HEK293T (cell line): Measurements from ENCODE around the gene KLK5.

Source experiments
- BHLHE40 ChIP-seq: fragments of 450-650 bp; IDR thresholded peaks from 2 replicates; pipeline ENCODE4 v1.6.1; 2016; ENCODE audit warnings: mild to moderate bottlenecking, moderate library complexity, borderline replicate concordance
- ELF4 ChIP-seq: fragments of 450-650 bp; IDR thresholded peaks from 2 replicates; pipeline ENCODE4 v1.6.1; 2017; ENCODE audit warnings: antibody characterized with exemption
- FOXA1 ChIP-seq: fragments of 450-650 bp; IDR thresholded peaks from 2 replicates; pipeline ENCODE4 v1.6.1; 2016; ENCODE audit warnings: mild to moderate bottlenecking
- FOXM1 ChIP-seq: fragments of 450-650 bp; IDR thresholded peaks from 2 replicates; pipeline ENCODE4 v1.6.1; 2017; ENCODE audit warnings: mild to moderate bottlenecking, borderline replicate concordance
- NFRKB ChIP-seq: fragments of 450-650 bp; IDR thresholded peaks from 2 replicates; pipeline ENCODE4 v1.6.1; 2016; ENCODE audit warnings: mild to moderate bottlenecking, moderate library complexity
- SUZ12 ChIP-seq: fragments of 450-650 bp; IDR thresholded peaks from 2 replicates; pipeline ENCODE4 v1.6.1; 2016; ENCODE audit warnings: mild to moderate bottlenecking
- TARDBP ChIP-seq: fragments of 450-650 bp; IDR thresholded peaks from 2 replicates; pipeline ENCODE4 v1.6.1; 2016
- TF ChIP-seq, protein P1 (sequence below): fragments of 450-650 bp; IDR thresholded peaks from 2 replicates; pipeline ENCODE4 v1.6.1; 2016

DNA sequence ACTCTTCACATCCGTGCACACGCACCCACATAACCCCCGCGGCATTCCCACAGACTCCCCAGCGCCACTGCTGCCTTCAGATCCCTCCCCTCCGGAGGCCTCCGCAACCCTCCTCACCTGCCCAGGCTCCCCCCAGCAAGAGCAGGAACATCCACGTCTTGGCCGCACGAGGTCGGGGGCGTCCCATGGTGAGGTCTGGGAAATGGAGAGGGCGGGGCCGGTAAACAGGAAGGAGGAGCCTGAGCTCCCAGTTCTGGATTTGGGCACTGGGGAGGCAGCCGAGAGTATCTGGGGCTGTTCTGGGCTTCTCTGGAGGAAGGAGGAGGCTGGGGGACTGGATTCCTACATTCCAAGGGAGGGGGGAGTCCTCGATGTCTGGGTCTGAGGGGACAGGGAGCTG lies 48.1 kb upstream of the KLK5 start:
- TF ChIP-seq FOXM1 = no peak
- TF ChIP-seq, protein P1, sequence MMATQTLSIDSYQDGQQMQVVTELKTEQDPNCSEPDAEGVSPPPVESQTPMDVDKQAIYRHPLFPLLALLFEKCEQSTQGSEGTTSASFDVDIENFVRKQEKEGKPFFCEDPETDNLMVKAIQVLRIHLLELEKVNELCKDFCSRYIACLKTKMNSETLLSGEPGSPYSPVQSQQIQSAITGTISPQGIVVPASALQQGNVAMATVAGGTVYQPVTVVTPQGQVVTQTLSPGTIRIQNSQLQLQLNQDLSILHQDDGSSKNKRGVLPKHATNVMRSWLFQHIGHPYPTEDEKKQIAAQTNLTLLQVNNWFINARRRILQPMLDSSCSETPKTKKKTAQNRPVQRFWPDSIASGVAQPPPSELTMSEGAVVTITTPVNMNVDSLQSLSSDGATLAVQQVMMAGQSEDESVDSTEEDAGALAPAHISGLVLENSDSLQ = no peak
- no peak for TF ChIP-seq FOXA1
- no peak for TF ChIP-seq ELF4
- TF ChIP-seq NFRKB = no peak
- TF ChIP-seq SUZ12 = no peak
- TF ChIP-seq TARDBP = no peak
- TF ChIP-seq BHLHE40 = no peak
